NCI-H2196 treated with DMSO at 0.1 percent for 48 hours (cell line): Measurements from ENCODE around the gene CNTN4.
"Not testable (repeated sequence)": the region's sequence is repeated elsewhere in the genome, so short reads cannot be mapped to it uniquely, and the experiment has no call there.

ENCODE experiments used
- DNase-seq: peaks from one replicate; lab custom pipeline; 2025; ENCODE audit not compliant: unreplicated experiment; lab: John Stamatoyannopoulos, UW

The CNTN4 gene

DNA sequence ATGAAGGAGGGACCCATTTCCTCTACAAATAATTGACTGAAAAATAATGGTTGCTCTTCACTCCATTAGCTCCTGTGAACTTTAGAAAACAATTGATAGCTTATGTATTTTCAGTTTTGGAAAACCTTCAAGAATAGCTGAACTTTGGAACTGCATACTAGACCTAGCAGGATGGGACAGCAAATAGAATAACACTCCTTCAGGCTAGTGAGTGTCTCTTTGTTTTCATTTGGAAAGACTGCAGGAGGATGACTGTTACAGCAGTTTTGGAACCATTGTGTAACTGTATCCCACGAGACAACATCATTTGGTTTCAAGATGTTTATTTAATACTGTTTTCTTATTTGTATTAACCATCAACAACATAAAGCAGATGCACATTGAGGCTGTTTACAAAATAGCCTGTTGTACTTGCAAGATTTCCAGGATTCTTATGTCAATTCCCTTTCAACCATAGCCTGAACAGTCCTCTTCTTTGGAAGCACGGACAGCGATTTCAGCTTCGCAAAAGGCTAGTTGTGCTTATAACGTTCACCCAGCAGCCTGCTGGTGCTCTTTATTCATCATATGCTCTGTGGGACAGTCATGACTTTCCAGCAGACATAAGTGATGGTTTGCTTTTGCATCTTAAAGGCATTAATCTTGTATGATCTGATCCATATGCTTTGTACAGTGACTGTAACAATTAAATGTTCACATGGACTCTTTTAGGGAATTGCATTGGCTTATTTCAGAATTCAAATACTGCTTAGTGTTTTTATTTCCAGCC lies 676.0 kb downstream of the CNTN4 start:
- DNase-seq = no peak

DNA sequence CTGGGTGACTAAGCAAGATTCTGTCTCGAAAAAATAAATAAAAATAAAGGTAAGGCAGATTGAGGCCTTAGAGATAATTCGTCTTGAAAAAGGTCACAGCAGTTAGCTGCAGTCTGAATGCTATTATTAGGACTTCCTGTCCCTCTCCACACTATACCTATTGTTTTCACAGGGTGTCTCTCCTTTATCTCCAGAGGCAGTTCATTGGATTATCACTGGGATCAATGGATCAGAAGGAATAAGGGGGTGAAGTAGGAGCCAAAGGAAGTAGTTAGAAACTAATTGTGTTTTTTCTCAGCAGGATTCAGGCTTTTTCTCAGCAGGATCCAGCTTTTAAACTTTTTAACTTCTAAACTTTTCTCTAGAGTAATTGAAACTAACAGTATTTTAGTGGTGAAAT lies 684.6 kb downstream of the CNTN4 start:
- no peak for DNase-seq

DNA sequence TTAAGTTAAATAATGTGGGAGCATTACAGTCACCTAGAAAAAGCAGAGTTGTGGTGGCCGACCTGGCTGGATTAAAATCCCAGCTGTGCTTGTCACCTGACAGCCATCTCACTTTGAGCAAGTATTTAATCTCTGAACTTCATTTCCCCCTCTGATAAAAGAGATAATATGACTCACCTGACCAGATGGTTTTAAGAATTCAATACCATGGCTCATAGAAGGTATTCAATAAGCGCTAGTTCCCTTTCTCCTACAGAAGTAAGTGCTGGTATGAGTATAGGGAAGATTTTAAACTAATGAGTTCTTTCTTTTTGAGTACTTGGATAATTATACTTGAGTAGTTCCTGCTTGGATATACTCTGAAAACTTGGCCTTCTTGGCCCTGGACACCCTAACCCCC lies 686.0 kb downstream of the CNTN4 start:
- DNase-seq = no peak

GRCh38 chr3:2790266-2790815 lies 691.7 kb downstream of the CNTN4 start:
- DNase-seq = no peak

- no peak for DNase-seq
Measured at GRCh38 chr3:2792432-2792831, 693.8 kb downstream of the CNTN4 start.

GRCh38 chr3:2793987-2794386 lies 695.3 kb downstream of the CNTN4 start:
- no peak for DNase-seq

DNA sequence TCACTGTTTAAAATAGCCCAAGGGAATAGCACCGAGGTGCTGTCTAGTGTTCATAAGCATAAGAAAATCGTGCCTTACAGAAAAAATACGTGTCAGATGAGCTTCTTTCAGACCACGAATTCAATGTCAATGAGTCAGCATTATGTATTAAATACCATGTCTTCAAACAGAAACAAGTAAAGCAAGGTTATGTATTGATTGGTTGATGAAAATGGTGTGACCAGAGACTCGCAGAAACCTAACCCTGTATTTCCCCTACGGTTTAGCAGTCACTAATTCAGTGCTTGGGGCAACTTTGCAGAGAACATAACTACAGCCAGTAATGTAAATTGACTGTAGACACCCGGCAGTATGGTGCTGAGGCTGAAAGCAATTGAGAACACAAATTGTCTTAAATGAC lies 703.8 kb downstream of the CNTN4 start:
- DNase-seq = no peak

DNA sequence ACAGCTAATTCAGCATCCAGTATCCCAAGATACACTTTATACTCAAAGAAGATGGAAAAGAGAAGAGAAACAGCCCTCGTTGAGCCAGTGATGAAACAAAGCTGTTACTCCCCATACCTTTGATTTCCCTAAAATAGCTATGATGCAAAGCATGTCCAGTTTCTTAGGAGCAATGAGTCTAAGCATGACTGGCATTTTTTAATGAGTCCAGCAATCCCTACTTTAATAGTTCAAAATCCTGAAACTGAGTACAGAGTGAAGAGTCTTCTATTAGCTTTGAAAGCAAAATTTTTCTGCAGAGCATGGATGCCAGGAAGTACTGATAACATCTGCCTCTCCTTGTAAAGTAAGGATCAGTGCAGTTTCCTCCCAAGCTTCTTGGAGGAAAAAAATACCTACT lies 708.8 kb downstream of the CNTN4 start:
- no peak for DNase-seq

- DNase-seq = no peak
Measured at GRCh38 chr3:2810723-2811122, 712.1 kb downstream of the CNTN4 start.

GRCh38 chr3:2819571-2819970 lies 720.9 kb downstream of the CNTN4 start:
- DNase-seq = no peak

GRCh38 chr3:2820982-2821381 lies 722.3 kb downstream of the CNTN4 start:
- DNase-seq = not testable (repeated sequence)

- no peak for DNase-seq
Measured at GRCh38 chr3:2822611-2823010, 723.9 kb downstream of the CNTN4 start.

DNA sequence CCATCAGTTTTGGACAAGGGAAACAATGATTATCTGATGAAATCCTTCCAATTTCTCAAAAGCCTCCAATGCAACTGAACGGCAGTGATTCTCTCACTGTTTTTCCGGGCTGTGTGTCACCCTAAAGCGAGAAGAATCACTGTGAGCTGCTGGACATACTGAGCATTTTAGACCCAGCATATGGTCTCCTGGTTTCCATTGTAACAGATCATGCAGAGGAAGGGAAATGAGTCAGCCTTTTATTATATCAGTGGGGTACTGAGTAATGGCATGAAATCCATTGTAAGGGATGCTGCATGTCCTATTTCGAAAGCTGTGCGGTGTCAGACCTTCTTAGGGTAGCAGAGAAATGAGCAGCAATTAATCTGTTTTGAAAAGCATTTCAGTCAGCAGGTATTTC lies 724.4 kb downstream of the CNTN4 start:
- no peak for DNase-seq

- DNase-seq = no peak
Measured at GRCh38 chr3:2823437-2824211, 725.0 kb downstream of the CNTN4 start.

GRCh38 chr3:2826036-2826435 lies 727.4 kb downstream of the CNTN4 start:
- no peak for DNase-seq

DNA sequence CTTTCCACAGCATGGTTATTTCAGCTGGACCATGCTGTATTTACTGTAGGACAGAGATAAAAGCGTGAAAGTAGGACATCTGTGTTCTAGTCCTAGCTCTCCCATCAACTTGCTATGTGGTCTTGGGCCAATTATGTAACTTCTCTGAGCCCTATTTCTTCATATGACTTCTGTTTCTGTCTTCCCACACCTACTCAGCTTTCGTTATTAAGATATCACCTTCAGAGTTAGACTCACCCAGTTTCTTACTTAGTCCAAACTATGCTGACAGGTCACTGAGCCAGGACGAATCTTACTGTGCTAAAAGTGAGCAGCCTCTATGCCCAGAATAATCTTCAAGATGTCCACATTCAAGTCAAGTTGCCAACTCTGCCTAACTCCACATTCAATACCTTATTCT lies 727.8 kb downstream of the CNTN4 start:
- no peak for DNase-seq

GRCh38 chr3:2837239-2837638 lies 738.6 kb downstream of the CNTN4 start:
- no peak for DNase-seq

DNA sequence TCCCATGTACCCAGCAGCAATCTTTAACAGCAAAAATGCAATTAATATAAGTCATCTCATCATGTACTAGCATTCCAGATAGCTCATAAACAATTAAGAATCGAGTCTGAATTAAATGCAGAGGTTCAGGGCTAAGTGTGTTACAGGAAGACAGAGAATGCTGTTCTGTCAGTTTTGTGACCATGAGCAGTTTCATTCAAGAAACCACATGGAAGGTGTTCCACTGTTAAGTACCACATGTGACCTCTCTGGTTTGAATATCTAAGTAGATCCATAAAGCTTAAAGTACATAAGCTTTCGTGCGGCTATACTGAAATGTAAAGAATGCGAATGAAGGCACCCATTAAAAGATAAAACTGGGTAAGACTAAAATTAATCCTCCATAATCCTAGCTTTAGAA lies 739.2 kb downstream of the CNTN4 start:
- DNase-seq = no peak

DNA sequence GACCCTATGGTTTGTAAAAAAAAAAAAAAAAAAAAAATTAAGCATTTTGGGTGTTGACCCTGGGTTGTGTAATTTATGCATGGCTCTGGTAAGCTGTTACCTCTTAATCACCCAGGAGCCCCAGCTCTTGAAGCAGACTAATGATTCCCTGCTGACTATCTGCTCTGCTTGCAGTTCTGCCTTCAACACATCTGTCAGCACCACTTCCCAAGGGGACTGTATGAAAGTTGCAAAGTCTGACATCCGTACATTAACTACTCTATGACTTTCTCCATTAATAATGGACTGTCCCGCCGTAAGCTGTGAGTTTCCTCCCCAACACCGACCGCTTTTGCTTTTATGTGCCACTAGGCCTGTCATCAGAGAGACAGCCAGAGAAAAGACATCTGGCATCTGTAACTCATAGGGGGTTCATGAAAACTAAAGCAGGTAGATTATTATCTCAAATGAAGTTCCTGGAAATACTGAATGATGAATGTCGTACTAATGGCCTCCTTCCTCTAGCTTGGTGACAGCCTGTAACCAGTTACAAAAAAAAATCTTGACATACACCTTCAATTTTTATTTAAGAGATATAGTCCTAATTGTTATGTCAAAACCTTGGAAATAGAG lies 740.0 kb downstream of the CNTN4 start:
- no peak for DNase-seq

- no peak for DNase-seq
Measured at GRCh38 chr3:2839876-2840275, 741.2 kb downstream of the CNTN4 start.

DNA sequence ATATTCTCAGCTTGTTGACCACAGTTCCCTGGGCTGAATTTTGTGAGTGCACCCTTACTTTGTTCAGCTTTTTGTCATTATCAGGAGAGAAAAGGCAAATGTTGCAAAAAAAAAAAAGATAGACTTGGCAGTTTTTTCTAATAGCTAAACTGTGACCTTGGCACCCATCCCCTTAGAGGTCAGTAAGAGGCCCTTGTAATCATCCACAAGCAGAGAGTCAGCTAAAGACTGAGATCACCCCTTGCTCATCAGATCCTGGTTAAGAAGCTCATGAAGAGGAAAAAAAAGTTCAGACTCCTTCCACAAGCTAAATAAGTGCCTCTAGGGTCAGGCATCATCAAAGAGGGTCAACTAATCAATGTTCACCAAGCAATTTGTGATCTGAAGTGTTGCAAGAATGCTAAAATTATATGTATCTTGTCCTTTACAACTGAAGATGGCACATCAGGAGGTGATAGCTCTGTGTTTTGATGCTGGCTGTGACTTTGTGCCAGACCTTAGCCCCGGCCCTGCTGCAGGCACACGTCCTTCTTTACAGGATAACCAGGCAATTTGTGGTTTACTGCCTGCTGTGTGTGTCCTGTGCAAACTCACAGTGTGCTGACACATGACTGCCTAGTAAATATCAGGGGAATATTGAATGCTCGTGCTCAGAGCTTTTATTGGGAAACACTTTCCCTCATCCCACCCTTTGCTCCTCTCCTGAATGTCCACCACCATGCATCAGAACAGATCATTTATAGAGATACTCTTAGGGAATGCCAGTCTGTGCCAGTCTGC lies 748.6 kb downstream of the CNTN4 start:
- no peak for DNase-seq
